HEK293 (cell line): ENCODE data around the gene GCDH.

Experiments used
- BCL11B ChIP-seq: fragments of 450-650 bp; formaldehyde crosslinking; IDR thresholded peaks from 2 replicates; pipeline ENCODE4 v1.5.1; 2016; ENCODE audit warnings: low read depth, missing biosample characterization, missing genetic modification characterization
- FEZF1 ChIP-seq: fragments of 450-650 bp; formaldehyde crosslinking; IDR thresholded peaks from 2 replicates; pipeline ENCODE4 v1.5.1; 2016; ENCODE audit warnings: missing biosample characterization, missing genetic modification characterization
- KLF10 ChIP-seq: fragments of 450-650 bp; IDR thresholded peaks from 2 replicates; pipeline ENCODE4 v1.5.1; 2018; ENCODE audit warnings: missing biosample characterization, mild to moderate bottlenecking, missing genetic modification characterization
- PRDM10 ChIP-seq: fragments of 450-650 bp; formaldehyde crosslinking; IDR thresholded peaks from 2 replicates; pipeline ENCODE4 v1.5.1; 2016; ENCODE audit warnings: missing biosample characterization, missing genetic modification characterization
- TSHZ1 ChIP-seq: fragments of 450-650 bp; formaldehyde crosslinking; IDR thresholded peaks from 2 replicates; pipeline ENCODE4 v1.5.1; 2016; ENCODE audit warnings: missing biosample characterization, missing genetic modification characterization, borderline replicate concordance
- ZBTB21 ChIP-seq: fragments of 450-650 bp; formaldehyde crosslinking; IDR thresholded peaks from 2 replicates; pipeline ENCODE4 v1.5.1; 2017; ENCODE audit warnings: missing biosample characterization, missing genetic modification characterization
- ZEB2 ChIP-seq: fragments of 450-650 bp; formaldehyde crosslinking; IDR thresholded peaks from 2 replicates; pipeline ENCODE4 v1.5.1; 2016; ENCODE audit warnings: missing biosample characterization, missing genetic modification characterization
- ZNF10 ChIP-seq: fragments of 450-650 bp; formaldehyde crosslinking; IDR thresholded peaks from 2 replicates; pipeline ENCODE4 v1.5.1; 2017; ENCODE audit warnings: missing biosample characterization, missing genetic modification characterization
- ZNF114 ChIP-seq: fragments of 450-650 bp; formaldehyde crosslinking; IDR thresholded peaks from 2 replicates; pipeline ENCODE4 v1.5.0; 2017; ENCODE audit warnings: missing biosample characterization, missing genetic modification characterization
- ZNF121 ChIP-seq: fragments of 450-650 bp; formaldehyde crosslinking; IDR thresholded peaks from 2 replicates; pipeline ENCODE4 v1.5.1; 2016; ENCODE audit warnings: missing biosample characterization, missing genetic modification characterization
- ZNF157 ChIP-seq: fragments of 450-650 bp; formaldehyde crosslinking; IDR thresholded peaks from 2 replicates; pipeline ENCODE4 v1.5.1; 2016; ENCODE audit warnings: missing biosample characterization, missing genetic modification characterization
- ZNF266 ChIP-seq: fragments of 450-650 bp; formaldehyde crosslinking; IDR thresholded peaks from 2 replicates; pipeline ENCODE4 v1.5.1; 2016; ENCODE audit warnings: missing biosample characterization, missing genetic modification characterization, low read depth
- ZNF394 ChIP-seq: fragments of 450-650 bp; formaldehyde crosslinking; IDR thresholded peaks from 2 replicates; pipeline ENCODE4 v1.5.1; 2016; ENCODE audit warnings: missing biosample characterization, missing genetic modification characterization, mild to moderate bottlenecking, moderate library complexity, borderline replicate concordance
- ZNF416 ChIP-seq: fragments of 450-650 bp; formaldehyde crosslinking; IDR thresholded peaks from 2 replicates; pipeline ENCODE4 v1.5.1; 2016; ENCODE audit warnings: missing biosample characterization, missing genetic modification characterization
- ZNF449 ChIP-seq: fragments of 450-650 bp; formaldehyde crosslinking; IDR thresholded peaks from 2 replicates; pipeline ENCODE4 v1.5.1; 2017; ENCODE audit warnings: missing biosample characterization, mild to moderate bottlenecking, missing genetic modification characterization, moderate library complexity
- ZNF580 ChIP-seq: fragments of 450-650 bp; formaldehyde crosslinking; IDR thresholded peaks from 2 replicates; pipeline ENCODE4 v1.5.1; 2016; ENCODE audit warnings: missing biosample characterization, missing genetic modification characterization
- ZNF629 ChIP-seq: fragments of 450-650 bp; formaldehyde crosslinking; IDR thresholded peaks from 2 replicates; pipeline ENCODE4 v1.5.1; 2017; ENCODE audit warnings: missing biosample characterization, missing genetic modification characterization
- ZNF639 ChIP-seq: fragments of 450-650 bp; formaldehyde crosslinking; IDR thresholded peaks from 2 replicates; pipeline ENCODE4 v1.5.1; 2016; ENCODE audit warnings: missing biosample characterization, missing genetic modification characterization
- ZNF658 ChIP-seq: fragments of 450-650 bp; formaldehyde crosslinking; IDR thresholded peaks from 2 replicates; pipeline ENCODE4; 2016; ENCODE audit warnings: missing biosample characterization, missing genetic modification characterization
- ZNF707 ChIP-seq: fragments of 450-650 bp; formaldehyde crosslinking; IDR thresholded peaks from 2 replicates; pipeline ENCODE4 v1.5.1; 2016; ENCODE audit warnings: missing biosample characterization, missing genetic modification characterization
- ZNF776 ChIP-seq: fragments of 450-650 bp; formaldehyde crosslinking; IDR thresholded peaks from 2 replicates; pipeline ENCODE4 v1.5.0; 2017; ENCODE audit warnings: missing biosample characterization, missing genetic modification characterization, borderline replicate concordance
- ZNF785 ChIP-seq: fragments of 450-650 bp; formaldehyde crosslinking; IDR thresholded peaks from 2 replicates; pipeline ENCODE4 v1.5.1; 2016; ENCODE audit warnings: missing biosample characterization, missing genetic modification characterization
- ZSCAN18 ChIP-seq: fragments of 450-650 bp; formaldehyde crosslinking; IDR thresholded peaks from 2 replicates; pipeline ENCODE4 v1.5.1; 2016; ENCODE audit warnings: missing biosample characterization, missing genetic modification characterization
- TF ChIP-seq, protein P1 (sequence below): fragments of 450-650 bp; formaldehyde crosslinking; IDR thresholded peaks from 2 replicates; pipeline ENCODE4 v1.5.0; 2017; ENCODE audit warnings: missing biosample characterization, missing genetic modification characterization, borderline replicate concordance

Gene GCDH

GRCh38 chr19:12938779-12939601 lies 48.0 kb downstream of the GCDH start (continued):
- peak; percentile 7; the same call in 1 of the 2 replicates for TF ChIP-seq PRDM10 (tag by site-specific recombination)
- no peak for TF ChIP-seq ZNF639 (tag by site-specific recombination)
- TF ChIP-seq, protein P1, sequence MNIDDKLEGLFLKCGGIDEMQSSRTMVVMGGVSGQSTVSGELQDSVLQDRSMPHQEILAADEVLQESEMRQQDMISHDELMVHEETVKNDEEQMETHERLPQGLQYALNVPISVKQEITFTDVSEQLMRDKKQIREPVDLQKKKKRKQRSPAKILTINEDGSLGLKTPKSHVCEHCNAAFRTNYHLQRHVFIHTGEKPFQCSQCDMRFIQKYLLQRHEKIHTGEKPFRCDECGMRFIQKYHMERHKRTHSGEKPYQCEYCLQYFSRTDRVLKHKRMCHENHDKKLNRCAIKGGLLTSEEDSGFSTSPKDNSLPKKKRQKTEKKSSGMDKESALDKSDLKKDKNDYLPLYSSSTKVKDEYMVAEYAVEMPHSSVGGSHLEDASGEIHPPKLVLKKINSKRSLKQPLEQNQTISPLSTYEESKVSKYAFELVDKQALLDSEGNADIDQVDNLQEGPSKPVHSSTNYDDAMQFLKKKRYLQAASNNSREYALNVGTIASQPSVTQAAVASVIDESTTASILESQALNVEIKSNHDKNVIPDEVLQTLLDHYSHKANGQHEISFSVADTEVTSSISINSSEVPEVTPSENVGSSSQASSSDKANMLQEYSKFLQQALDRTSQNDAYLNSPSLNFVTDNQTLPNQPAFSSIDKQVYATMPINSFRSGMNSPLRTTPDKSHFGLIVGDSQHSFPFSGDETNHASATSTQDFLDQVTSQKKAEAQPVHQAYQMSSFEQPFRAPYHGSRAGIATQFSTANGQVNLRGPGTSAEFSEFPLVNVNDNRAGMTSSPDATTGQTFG (tag by site-specific recombination), result no peak
- 0 out of 2 replicates have a peak, but pooled peaks have one; percentile 37 for TF ChIP-seq ZNF121 (tag by site-specific recombination)
- TF ChIP-seq ZNF10 (tag by site-specific recombination), result no peak
- peak; percentile 31; the same call in 1 of the 2 replicates for TF ChIP-seq ZNF580 (tag by site-specific recombination)
- 0 out of 2 replicates have a peak, but pooled peaks have one; percentile 27 for TF ChIP-seq ZSCAN18 (tag by site-specific recombination)
- no peak for TF ChIP-seq ZNF629 (tag by site-specific recombination)
- TF ChIP-seq ZNF394 (tag by site-specific recombination), result peak; percentile 37; the same call in 1 of the 2 replicates
- TF ChIP-seq KLF10, result no peak
- no peak for TF ChIP-seq ZNF114 (tag by site-specific recombination)
- no peak for TF ChIP-seq ZNF266 (tag by site-specific recombination)
- 0 out of 2 replicates have a peak, but pooled peaks have one; percentile 12 for TF ChIP-seq ZNF449 (tag by site-specific recombination)
- TF ChIP-seq ZNF416 (tag by site-specific recombination), result no peak
- TF ChIP-seq FEZF1 (tag by site-specific recombination), result no peak
- no peak for TF ChIP-seq ZNF658 (tag by site-specific recombination)
- TF ChIP-seq TSHZ1 (tag by site-specific recombination), result no peak
- TF ChIP-seq BCL11B (tag by site-specific recombination), result no peak
- no peak for TF ChIP-seq ZNF157 (tag by site-specific recombination)
- TF ChIP-seq ZNF776 (tag by site-specific recombination), result no peak
- TF ChIP-seq ZNF785, result no peak; the same call in 1 of the 2 replicates
- no peak for TF ChIP-seq ZEB2 (tag by site-specific recombination)
- no peak for TF ChIP-seq ZBTB21 (tag by site-specific recombination)
- TF ChIP-seq ZNF707 (tag by site-specific recombination), result no peak
